ENCODE results near the gene SST. TPM values are rescaled to one million over a fixed set of nuclear protein-coding genes. Genes with fewer than 3 reads are reported as not detected.

SST gene
- total RNA-seq, 1 donor from 2014 or later = not detected

DNA sequence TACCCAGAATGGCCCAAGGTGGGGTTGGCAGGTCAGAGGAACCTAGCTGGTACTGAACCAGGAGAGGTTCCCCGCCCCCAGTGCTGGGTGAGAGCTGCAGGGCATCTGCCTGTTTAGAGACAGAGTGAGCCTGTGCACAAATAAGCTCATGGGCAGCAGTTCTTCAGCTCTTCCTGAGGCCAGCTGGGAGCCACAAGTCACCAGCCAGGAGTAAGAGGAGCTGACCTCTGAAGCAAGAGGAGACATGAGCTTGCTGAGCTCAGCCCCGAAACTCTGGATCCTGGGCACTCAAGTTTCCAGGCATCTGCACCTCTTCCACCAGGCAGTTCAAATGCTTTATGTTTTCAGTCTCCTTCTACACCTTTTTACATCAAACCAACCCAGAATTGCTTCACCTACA lies 30.1 kb upstream of the SST start:
- no peak for TF ChIP-seq CTCF (IDR thresholded peaks at IDR 0.05)
- Histone ChIP-seq H3K27me3 (no peaks in the 10 kb centered on the region), H3K4me1 (no peaks in the 10 kb centered on the region), H3K36me3 (no peaks in the 10 kb centered on the region), H3K27ac (no peak overlapping the region), H3K4me3 (no peak overlapping the region), H3K9me3 (no peaks in the 10 kb centered on the region)
- intact Hi-C loops (cut with DNase I) = no loop called here
- DNase-seq (ENCODE audit: low spot score in 2 of 2) = no peak

- H3K27me3 ChIP-seq = no peaks in the 10 kb centered on the region
- intact Hi-C loops (cut with DNase I) = no loop called here
- no peak for TF ChIP-seq CTCF (IDR thresholded peaks at IDR 0.05)
Observed at GRCh38 chr3:187698499-187699399, 28.6 kb upstream of the SST start.

GRCh38 chr3:187696021-187696420 lies 25.8 kb upstream of the SST start:
- Histone ChIP-seq H3K4me3 (no peak overlapping the region), H3K36me3 (no peaks in the 10 kb centered on the region), H3K27me3 (no peaks in the 10 kb centered on the region), H3K4me1 (no peaks in the 10 kb centered on the region), H3K27ac (no peak overlapping the region), H3K9me3 (no peaks in the 10 kb centered on the region)
- intact Hi-C loops (cut with DNase I) = no loop called here
- DNase-seq (ENCODE audit: low spot score in 2 of 2) = no peak
- TF ChIP-seq CTCF (IDR thresholded peaks at IDR 0.05) = no peak

More at GRCh38 chr3:187698499-187699399, 28.6 kb upstream of the SST start:
- H3K9me3 ChIP-seq = no peaks in the 10 kb centered on the region
- H3K4me1 ChIP-seq = no peaks in the 10 kb centered on the region
- H3K4me3 ChIP-seq = no peak overlapping the region
- no peak for DNase-seq (ENCODE audit: low spot score in 2 of 2)
- H3K36me3 ChIP-seq = no peaks in the 10 kb centered on the region
- no peak overlapping the region for H3K27ac ChIP-seq

DNA sequence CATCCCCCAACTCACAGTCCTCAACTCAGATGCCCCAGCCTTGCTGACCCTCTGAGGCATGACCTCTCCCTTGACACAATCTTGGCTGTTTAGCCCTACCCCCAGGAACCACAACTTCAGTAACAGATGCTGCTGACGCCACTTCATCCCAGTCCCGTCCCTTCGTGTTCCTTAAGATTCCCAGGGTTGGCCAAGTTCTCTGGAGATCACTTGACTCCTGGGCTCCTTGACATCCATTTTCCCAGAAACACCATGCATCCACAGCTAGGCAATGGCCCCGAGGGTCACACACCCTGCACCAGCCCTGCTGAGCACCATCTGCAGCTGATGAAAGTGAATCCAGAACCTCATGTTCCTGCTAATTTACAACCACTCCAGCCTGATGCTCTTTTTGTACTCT lies 25.3 kb upstream of the SST start:
- no peak for DNase-seq (ENCODE audit: low spot score in 2 of 2)
- Histone ChIP-seq H3K4me1 (no peaks in the 10 kb centered on the region), H3K4me3 (no peak overlapping the region), H3K27ac (no peak overlapping the region), H3K36me3 (no peaks in the 10 kb centered on the region), H3K9me3 (no peaks in the 10 kb centered on the region), H3K27me3 (no peaks in the 10 kb centered on the region)
- intact Hi-C loops (cut with DNase I) = no loop called here
- no peak for TF ChIP-seq CTCF (IDR thresholded peaks at IDR 0.05)

- Histone ChIP-seq H3K27me3 (no peaks in the 10 kb centered on the region), H3K9me3 (no peaks in the 10 kb centered on the region), H3K36me3 (no peaks in the 10 kb centered on the region), H3K4me1 (no peaks in the 10 kb centered on the region), H3K27ac (no peak overlapping the region), H3K4me3 (no peak overlapping the region)
- no peak for TF ChIP-seq CTCF (IDR thresholded peaks at IDR 0.05)
- intact Hi-C loops (cut with DNase I) = no loop called here
- no peak for DNase-seq (ENCODE audit: low spot score in 2 of 2)
Observed at GRCh38 chr3:187694801-187695200, 24.6 kb upstream of the SST start.

All from ascending aorta (tissue), 2 donors.